ENCODE data around the gene SOBP.

SOBP gene

GRCh38 chr6:107539409-107539808 lies 49.5 kb downstream of the SOBP start (continued):
- no peak for TF ChIP-seq PRDM2 (tag by site-specific recombination; IDR thresholded peaks at IDR 0.05; ENCODE audit: borderline replicate concordance)
- no peak for TF ChIP-seq ZBTB11 (tag by site-specific recombination; conservative IDR thresholded peaks at IDR 0.05; ENCODE audit: low read depth)
- TF ChIP-seq EGR2 (tag by site-specific recombination; IDR thresholded peaks at IDR 0.05; ENCODE audit: low read depth): no peak
- no peak for TF ChIP-seq ZNF10 (tag by site-specific recombination; IDR thresholded peaks at IDR 0.05)
- no peak for TF ChIP-seq ZNF791 (tag by site-specific recombination; IDR thresholded peaks at IDR 0.05)
- TF ChIP-seq ZBTB7A (tag by site-specific recombination; IDR thresholded peaks at IDR 0.05; ENCODE audit: low read depth): no peak
- peak; percentile 91 for TF ChIP-seq ZBTB17 (tag by site-specific recombination; IDR thresholded peaks at IDR 0.05)
- TF ChIP-seq GLI2 (tag by site-specific recombination; IDR thresholded peaks at IDR 0.05; ENCODE audit: borderline replicate concordance, low read depth): no peak
- peak; percentile 43 for TF ChIP-seq ZNF335 (tag by site-specific recombination; conservative IDR thresholded peaks at IDR 0.05)
- no peak for TF ChIP-seq ZNF214 (tag by site-specific recombination; IDR thresholded peaks at IDR 0.05; ENCODE audit: borderline replicate concordance)
- TF ChIP-seq ZNF18 (tag by site-specific recombination; IDR thresholded peaks at IDR 0.05): 0 out of 2 replicates have a peak, but pooled peaks have one; percentile 48
- TF ChIP-seq ZNF416 (tag by site-specific recombination; IDR thresholded peaks at IDR 0.05): no peak
- no peak for TF ChIP-seq ZNF654 (tag by site-specific recombination; IDR thresholded peaks at IDR 0.05; ENCODE audit: low read depth)
- TF ChIP-seq ZNF138 (tag by site-specific recombination; IDR thresholded peaks at IDR 0.05; ENCODE audit: borderline replicate concordance): no peak
- no peak for TF ChIP-seq AEBP2 (tag by site-specific recombination; IDR thresholded peaks at IDR 0.05; ENCODE audit: borderline replicate concordance)
- TF ChIP-seq ZNF837 (tag by site-specific recombination; IDR thresholded peaks at IDR 0.05): no peak
- TF ChIP-seq SCRT1 (tag by site-specific recombination; IDR thresholded peaks at IDR 0.05; ENCODE audit: borderline replicate concordance): no peak
- TF ChIP-seq HOXD13 (CRISPR knock-in tag; IDR thresholded peaks at IDR 0.05; ENCODE audit: borderline replicate concordance): peak; percentile 92; the same call in 1 of the 2 replicates
- 0 out of 2 replicates have a peak, but pooled peaks have one; percentile 11 for TF ChIP-seq ZNF350 (tag by site-specific recombination; IDR thresholded peaks at IDR 0.05)
- TF ChIP-seq ZNF623 (tag by site-specific recombination; IDR thresholded peaks at IDR 0.05): no peak
- TF ChIP-seq ZBTB48 (tag by site-specific recombination; IDR thresholded peaks at IDR 0.05): no peak
- no peak for TF ChIP-seq ZNF404 (tag by site-specific recombination; IDR thresholded peaks at IDR 0.05)
- no peak for TF ChIP-seq ZNF626 (tag by site-specific recombination; IDR thresholded peaks at IDR 0.05)
- peak; percentile 80 for TF ChIP-seq ZNF366 (tag by site-specific recombination; conservative IDR thresholded peaks at IDR 0.05)
- TF ChIP-seq ZNF223 (tag by site-specific recombination; IDR thresholded peaks at IDR 0.05): no peak
- no peak for TF ChIP-seq SP2 (tag by site-specific recombination; IDR thresholded peaks at IDR 0.05)
- no peak for TF ChIP-seq ZNF555 (tag by site-specific recombination; conservative IDR thresholded peaks at IDR 0.05)
- TF ChIP-seq SP7 (tag by site-specific recombination; IDR thresholded peaks at IDR 0.05): peak; percentile 78; the same call in 1 of the 2 replicates
- TF ChIP-seq ZNF311 (tag by site-specific recombination; IDR thresholded peaks at IDR 0.05; ENCODE audit: borderline replicate concordance): no peak
- TF ChIP-seq ZNF391 (tag by site-specific recombination; IDR thresholded peaks at IDR 0.05; ENCODE audit: borderline replicate concordance, low read depth): no peak

Measured in HEK293 (cell line).